ENCODE results near the gene AVL9. TPM values are rescaled to one million over a fixed set of nuclear protein-coding genes. Genes with fewer than 3 reads are reported as not detected.
"Not testable (repeated sequence)": the region's sequence is repeated elsewhere in the genome, so short reads cannot be mapped to it uniquely, and the experiment has no call there.

AVL9 gene
- total RNA-seq, 1 donor from 2014 or later = 14.4 TPM

DNA sequence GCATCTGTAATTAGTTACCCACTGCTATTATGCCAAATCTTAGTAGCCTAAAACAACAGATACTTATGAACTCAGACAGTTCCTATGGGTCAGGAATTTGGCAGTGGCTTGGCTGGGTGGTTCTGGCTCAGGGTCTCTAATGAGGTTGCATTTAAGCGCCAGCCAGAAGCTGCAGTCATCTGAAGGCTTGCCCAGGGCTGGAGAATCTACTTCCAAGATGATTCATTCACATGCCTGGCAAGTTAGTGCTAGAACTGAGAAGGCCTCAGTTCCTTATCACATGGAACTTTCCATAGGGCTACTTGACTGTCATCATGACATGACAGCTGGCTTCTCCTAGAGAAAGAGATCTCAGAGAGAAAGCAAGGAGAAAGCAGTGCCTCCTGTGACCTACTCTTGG is 121.3 kb downstream of the AVL9 start:
- peak; percentile 68 for DNase-seq (ENCODE audit: missing footprints)
- intact Hi-C loops (cut with DNase I) = no loop called here
- peak; percentile 89 for ATAC-seq

DNA sequence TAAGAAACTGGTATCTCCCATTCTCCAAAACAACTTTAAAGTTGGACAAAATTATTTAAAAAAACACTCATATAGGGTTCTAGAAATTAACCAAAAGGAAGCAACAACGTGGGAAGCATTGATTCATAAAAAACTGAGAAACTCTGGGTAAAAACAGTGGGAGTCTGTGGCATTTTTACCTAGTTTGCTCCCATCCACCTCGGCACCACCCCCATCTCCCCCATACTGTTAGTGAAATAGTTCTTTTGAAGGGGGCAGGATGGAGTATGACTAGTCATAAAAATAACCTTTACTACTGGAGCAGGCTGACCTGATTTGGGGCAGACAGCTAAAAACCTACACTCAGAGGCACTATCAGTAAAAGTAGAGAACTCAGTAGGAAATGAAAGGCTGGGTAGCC is 123.2 kb downstream of the AVL9 start:
- DNase-seq (ENCODE audit: missing footprints) (no peak), ATAC-seq (no peak)
- intact Hi-C loops (cut with DNase I) = no loop called here

DNA sequence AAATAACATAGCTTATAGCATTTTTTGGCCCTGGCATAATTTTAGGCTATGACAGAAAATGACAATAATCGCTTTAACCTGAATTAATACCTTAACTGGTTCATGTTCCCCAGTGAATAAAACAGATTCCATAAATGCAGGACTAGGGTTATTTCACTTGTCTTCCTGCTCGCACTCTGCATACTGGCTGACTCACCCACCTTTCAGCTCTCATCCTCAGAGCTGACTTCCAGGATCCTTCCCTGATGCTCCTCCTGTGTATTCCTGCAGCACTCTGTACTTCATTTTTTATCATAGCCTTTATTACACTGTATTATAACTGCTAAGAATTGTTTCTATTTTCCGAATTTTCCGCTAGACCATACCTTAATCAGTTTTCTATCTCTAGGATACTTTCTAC is 123.7 kb downstream of the AVL9 start:
- ATAC-seq (no peak), DNase-seq (ENCODE audit: missing footprints) (no peak)
- intact Hi-C loops (cut with DNase I) = no loop called here

DNA sequence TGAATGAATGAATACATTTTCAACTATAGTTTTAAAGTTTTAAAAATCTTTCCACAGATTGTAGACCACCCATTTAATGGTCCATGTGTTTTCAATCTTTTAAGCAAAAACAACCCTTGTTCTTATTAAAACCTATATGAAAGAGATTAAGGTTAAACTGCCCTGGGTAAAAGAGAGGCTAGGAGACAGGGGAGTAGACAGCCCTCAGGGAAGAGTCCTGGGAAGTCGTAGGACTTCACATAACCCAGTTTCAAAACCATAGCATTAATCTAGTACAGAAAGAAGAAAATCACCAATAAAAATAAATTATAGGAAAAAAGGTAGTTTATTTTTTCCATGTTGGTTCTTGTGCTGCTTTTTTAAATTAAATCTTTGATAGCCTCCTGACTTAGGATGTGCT is 124.1 kb downstream of the AVL9 start:
- intact Hi-C loops (cut with DNase I); ATAC-seq; DNase-seq (ENCODE audit: missing footprints): not testable (repeated sequence)

DNA sequence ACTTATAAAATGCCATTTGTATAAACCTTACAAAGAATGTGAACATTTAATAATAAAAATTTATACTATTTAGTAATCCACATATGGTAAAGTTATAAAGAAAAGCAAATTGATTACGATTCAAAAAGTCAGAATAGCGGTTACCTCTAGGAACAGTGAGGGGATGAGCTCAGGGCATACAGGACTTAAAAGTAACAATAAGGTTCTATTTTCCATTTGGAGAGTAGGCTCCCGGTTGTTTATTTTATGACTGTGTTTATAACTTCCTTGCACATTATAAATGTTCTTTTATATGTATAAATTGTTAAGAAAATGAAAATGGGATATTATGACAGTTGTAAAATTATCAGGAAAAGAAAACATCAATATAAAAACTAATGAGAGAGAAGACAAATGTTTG is 135.7 kb downstream of the AVL9 start:
- intact Hi-C loops (cut with DNase I) = no loop called here
- DNase-seq (ENCODE audit: missing footprints) = no peak
- ATAC-seq = no peak

DNA sequence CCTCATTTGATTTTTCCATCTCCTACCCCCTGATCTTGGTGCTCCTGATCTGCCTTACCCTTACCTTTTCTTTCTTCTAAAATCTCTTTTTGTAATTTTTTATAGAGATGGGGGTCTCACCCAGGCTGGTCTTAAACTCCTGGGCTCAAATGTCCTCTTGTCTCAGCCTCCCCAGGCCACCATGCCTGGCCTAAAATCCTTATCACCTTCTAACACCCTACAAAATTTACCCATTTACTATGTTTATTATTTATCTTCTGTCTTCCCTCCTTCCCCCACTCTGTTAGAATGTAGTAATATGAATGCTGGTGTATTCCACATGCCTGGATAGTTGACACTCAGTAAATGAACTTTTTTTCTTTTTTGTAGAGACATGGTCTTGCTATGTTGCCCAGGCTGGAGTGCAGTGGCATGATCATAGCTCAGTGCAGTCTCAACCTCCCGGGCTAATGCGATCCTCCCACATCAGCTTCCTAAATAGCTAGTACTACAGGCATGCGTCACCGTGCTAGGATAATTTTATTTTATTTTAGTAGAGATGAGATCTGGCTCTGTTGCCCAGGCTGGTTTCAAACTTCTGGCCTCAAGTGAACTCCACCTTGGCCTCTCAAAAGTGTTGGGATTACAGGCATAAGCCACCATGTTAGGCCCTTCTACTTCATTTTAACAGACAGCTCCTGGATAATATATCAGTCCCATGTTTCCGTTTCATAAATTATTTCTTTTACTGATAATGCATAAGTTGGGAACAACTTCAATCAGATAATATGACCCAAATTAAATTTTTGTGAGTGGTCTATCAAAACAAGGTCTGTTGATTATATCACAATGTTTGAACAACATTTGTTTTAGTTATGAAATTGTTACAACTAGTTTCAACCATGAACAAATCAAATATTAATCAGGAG is 136.6 kb downstream of the AVL9 start:
- ATAC-seq; intact Hi-C loops (cut with DNase I); DNase-seq (ENCODE audit: missing footprints): not testable (repeated sequence)

DNA sequence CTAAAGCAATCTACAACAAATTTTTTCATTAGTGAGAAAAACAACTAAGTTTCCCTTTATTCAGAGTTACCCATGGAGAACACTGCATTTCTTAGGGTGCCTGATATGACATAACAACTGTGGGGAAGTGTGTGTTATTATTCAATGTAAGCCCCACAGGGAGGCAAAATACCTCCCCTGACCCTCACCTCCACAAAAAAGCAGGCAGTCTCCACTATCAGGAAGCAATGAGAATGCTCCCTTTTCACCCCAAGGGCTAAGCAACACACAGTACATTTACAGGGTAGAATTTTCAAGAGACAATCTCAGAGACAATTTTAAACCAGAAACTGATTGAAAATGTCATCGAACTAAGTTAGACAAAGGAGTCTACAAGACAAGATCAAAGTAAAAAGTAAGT is 138.2 kb downstream of the AVL9 start:
- intact Hi-C loops (cut with DNase I); DNase-seq (ENCODE audit: missing footprints); ATAC-seq: not testable (repeated sequence)

DNA sequence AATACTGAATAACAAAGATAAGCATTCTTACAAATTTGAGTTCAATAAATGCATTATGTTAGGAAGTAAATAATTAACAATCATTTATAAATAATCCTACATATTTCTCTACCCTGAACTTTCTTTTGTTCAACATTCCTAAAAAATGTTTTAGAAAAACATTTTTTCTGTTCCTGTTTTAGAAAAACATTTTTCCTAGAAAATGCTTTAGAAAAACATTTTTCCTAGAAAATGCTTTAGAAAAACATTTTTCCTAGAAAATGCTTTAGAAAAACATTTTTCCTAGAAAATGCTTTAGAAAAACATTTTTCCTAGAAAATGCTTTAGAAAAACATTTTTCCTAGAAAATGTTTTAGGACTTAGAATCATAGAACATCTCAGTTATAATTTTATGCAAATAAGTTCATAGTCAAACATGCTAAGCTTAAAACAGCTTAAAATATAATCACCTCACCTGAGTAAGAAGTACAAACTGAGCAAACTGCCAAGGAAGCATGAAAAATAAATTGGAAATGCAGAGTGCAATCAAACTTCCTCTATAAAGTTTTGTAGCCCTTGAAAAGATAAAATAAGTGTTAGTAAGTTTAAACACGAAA is 139.6 kb downstream of the AVL9 start:
- ATAC-seq; DNase-seq (ENCODE audit: missing footprints); intact Hi-C loops (cut with DNase I): not testable (repeated sequence)

DNA sequence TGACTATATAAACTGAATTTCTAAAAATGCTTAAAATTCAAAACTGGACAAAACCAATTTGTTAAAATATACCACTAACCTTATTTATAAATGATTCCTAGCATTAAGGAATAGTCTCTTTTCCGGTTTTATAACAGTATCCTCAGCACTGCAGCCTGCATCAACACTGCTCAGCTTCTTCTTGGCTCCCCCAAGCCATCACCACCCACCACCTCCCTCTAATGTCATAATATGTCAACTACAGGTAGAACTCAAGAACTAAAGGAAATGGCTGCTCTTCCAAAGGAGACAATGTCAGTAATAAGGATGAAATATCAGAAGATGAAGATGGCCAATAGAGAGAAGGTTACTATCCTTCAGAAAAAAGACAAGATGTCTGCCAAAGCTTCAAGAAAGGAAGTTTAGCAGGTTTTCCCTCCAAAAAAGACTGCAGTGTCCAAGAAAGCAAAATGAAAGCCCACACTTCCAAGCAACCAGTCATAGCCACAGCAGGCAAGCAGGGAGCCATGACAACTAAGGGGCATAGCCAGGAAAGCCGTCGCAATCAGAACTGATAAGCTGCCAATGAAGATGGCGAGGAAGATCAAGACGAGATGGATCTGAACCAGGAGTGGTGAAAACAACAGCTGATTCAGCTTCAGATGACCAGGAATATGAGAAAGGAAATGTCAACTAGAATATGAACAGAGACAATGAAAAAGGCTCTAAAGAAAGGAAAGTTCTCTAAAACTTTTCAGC is 141.6 kb downstream of the AVL9 start:
- ATAC-seq; intact Hi-C loops (cut with DNase I); DNase-seq (ENCODE audit: missing footprints): not testable (repeated sequence)

DNA sequence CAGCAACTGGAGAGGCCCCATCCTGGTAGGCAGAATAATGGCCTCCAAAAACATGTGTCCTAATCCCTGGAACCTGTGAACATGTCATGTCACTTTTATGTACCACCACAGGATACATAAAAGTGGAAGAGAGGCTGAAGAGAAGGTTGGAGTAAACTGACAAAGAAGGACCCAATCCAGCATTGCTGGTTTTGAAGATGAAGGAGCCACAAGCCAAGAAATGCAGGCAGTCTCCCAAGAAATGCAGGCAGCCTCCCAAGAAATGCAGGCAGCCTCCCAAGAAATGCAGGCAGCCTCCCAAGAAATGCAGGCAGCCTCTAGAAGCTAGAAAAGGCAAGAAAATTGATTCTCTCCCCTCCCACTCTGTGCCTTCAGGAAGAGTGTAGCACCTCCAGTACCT is 142.3 kb downstream of the AVL9 start:
- intact Hi-C loops (cut with DNase I); DNase-seq (ENCODE audit: missing footprints); ATAC-seq: not testable (repeated sequence)

Other genes with a start within 250 kb of the AVL9 start
- 39.2 TPM for gene LSM5, start 5.1 kb upstream of the AVL9 start, total RNA-seq

Data from Right ventricle myocardium inferior (tissue), 1 donor.